Putamen (tissue), 1 donor: ENCODE measurements around the gene COL8A1.

Experiments
- DNase-seq: peaks from one replicate; pipeline ENCODE4 v3.0.0-alpha.2; 2016; ENCODE audit warnings: low spot score

Gene COL8A1

GRCh38 chr3:99761415-99762165 lies 123.2 kb downstream of the COL8A1 start:
- no peak for DNase-seq

- DNase-seq = no peak
Observed at GRCh38 chr3:99762901-99763300, 124.5 kb downstream of the COL8A1 start.

GRCh38 chr3:99764377-99764776 lies 126.0 kb downstream of the COL8A1 start:
- no peak for DNase-seq

- DNase-seq = no peak
Observed at GRCh38 chr3:99765042-99765942, 126.9 kb downstream of the COL8A1 start.

GRCh38 chr3:99767291-99767690 lies 128.9 kb downstream of the COL8A1 start:
- DNase-seq = no peak

- DNase-seq = no peak
Observed at GRCh38 chr3:99768126-99768525, 129.7 kb downstream of the COL8A1 start.

- DNase-seq = no peak
Observed at GRCh38 chr3:99768808-99769501, 130.6 kb downstream of the COL8A1 start.

GRCh38 chr3:99772171-99772570 lies 133.8 kb downstream of the COL8A1 start:
- no peak for DNase-seq

GRCh38 chr3:99772671-99773070 lies 134.3 kb downstream of the COL8A1 start:
- no peak for DNase-seq

- no peak for DNase-seq
Observed at GRCh38 chr3:99774467-99774866, 136.1 kb downstream of the COL8A1 start.

- DNase-seq = no peak
Observed at GRCh38 chr3:99776516-99777209, 138.3 kb downstream of the COL8A1 start.

- DNase-seq = no peak
Observed at GRCh38 chr3:99777210-99777549, 138.8 kb downstream of the COL8A1 start.

GRCh38 chr3:99777708-99778107 lies 139.3 kb downstream of the COL8A1 start:
- no peak for DNase-seq

- no peak for DNase-seq
Observed at GRCh38 chr3:99780749-99781148, 142.4 kb downstream of the COL8A1 start.

GRCh38 chr3:99781761-99782160 lies 143.4 kb downstream of the COL8A1 start:
- DNase-seq = no peak

GRCh38 chr3:99783011-99783573 lies 144.7 kb downstream of the COL8A1 start:
- DNase-seq = no peak

- peak; percentile 18 for DNase-seq
Observed at GRCh38 chr3:99789011-99789721, 150.8 kb downstream of the COL8A1 start.

GRCh38 chr3:99794485-99794884 lies 156.1 kb downstream of the COL8A1 start:
- no peak for DNase-seq

GRCh38 chr3:99795573-99795972 lies 157.2 kb downstream of the COL8A1 start:
- DNase-seq = no peak

- DNase-seq = no peak
Observed at GRCh38 chr3:99799422-99799821, 161.0 kb downstream of the COL8A1 start.

- DNase-seq = no peak
Observed at GRCh38 chr3:99803297-99803696, 164.9 kb downstream of the COL8A1 start.
